H1 (cell line): Measurements from ENCODE around the gene STARD3NL.

Experiments
- HDAC2 ChIP-seq, 2 experiments: fragments of 300-600 bp in 1 of 2; sonication (generic) in 1 of 2; IDR thresholded peaks; 2 replicates each; pipeline ENCODE4 v1.6.1; 2011 to 2012; ENCODE audit warnings: low read depth in 2 of 2, low read length in 2 of 2, mild to moderate bottlenecking in 2 of 2, moderate library complexity in 2 of 2, borderline replicate concordance in 1 of 2, inconsistent platforms in 1 of 2
- POLR2A ChIP-seq, 2 experiments: IDR thresholded peaks; 1 replicate in 1 of 2; 2 replicates in 1 of 2; pipeline ENCODE4 v1.6.1; 2011; ENCODE audit warnings: low read depth in 2 of 2, low read length in 2 of 2, mild to moderate bottlenecking in 2 of 2; ENCODE audit errors: control extremely low read depth in 1 of 2
- RAD21 ChIP-seq, 2 experiments: IDR thresholded peaks in 1 of 2; conservative IDR thresholded peaks in 1 of 2; 2 replicates each; pipeline ENCODE4 v1.6.1; 2011; ENCODE audit warnings: low read depth in 2 of 2, low read length in 2 of 2, improper control_type of control experiment in 1 of 2, inconsistent platforms in 1 of 2, mild to moderate bottlenecking in 1 of 2, moderate library complexity in 1 of 2
- TF ChIP-seq, protein P1 (sequence below), 3 experiments: IDR thresholded peaks; 1 replicate in 2 of 3; 2 replicates in 1 of 3; pipeline versions ENCODE4 v1.5.1 to v1.6.1; 2011; ENCODE audit warnings: low read length in 3 of 3, mild to moderate bottlenecking in 3 of 3, inconsistent platforms in 2 of 3, low read depth in 1 of 3, moderate library complexity in 1 of 3; ENCODE audit not compliant: insufficient read depth in 1 of 3; ENCODE audit errors: control extremely low read depth in 1 of 3

GRCh38 chr7:38142736-38143135 is 35.3 kb upstream of the STARD3NL start:
- TF ChIP-seq, protein P1, sequence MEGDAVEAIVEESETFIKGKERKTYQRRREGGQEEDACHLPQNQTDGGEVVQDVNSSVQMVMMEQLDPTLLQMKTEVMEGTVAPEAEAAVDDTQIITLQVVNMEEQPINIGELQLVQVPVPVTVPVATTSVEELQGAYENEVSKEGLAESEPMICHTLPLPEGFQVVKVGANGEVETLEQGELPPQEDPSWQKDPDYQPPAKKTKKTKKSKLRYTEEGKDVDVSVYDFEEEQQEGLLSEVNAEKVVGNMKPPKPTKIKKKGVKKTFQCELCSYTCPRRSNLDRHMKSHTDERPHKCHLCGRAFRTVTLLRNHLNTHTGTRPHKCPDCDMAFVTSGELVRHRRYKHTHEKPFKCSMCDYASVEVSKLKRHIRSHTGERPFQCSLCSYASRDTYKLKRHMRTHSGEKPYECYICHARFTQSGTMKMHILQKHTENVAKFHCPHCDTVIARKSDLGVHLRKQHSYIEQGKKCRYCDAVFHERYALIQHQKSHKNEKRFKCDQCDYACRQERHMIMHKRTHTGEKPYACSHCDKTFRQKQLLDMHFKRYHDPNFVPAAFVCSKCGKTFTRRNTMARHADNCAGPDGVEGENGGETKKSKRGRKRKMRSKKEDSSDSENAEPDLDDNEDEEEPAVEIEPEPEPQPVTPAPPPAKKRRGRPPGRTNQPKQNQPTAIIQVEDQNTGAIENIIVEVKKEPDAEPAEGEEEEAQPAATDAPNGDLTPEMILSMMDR (IDR thresholded peaks at IDR 0.05; ENCODE audit: control extremely low read depth in 1 of 3, insufficient read depth in 1 of 3, low read depth in 1 of 3, low read length in 3 of 3), result no peak
- TF ChIP-seq POLR2A (IDR thresholded peaks at IDR 0.05; ENCODE audit: control extremely low read depth in 1 of 2, low read depth in 2 of 2, low read length in 2 of 2) (no peak), RAD21 (IDR thresholded peaks at IDR 0.05 in 1 of 2, conservative IDR thresholded peaks at IDR 0.05 in 1 of 2; ENCODE audit: low read depth in 2 of 2, low read length in 2 of 2) (no peak), HDAC2 (IDR thresholded peaks at IDR 0.05; ENCODE audit: borderline replicate concordance in 1 of 2, low read depth in 2 of 2, low read length in 2 of 2) (no peak)
